GM06990 (cell line): ENCODE results near the gene SLC9A9.

Experiments
- DNase-seq: peaks from one replicate; pipeline ENCODE4 v3.0.0-alpha.2; 2011; ENCODE audit not compliant: insufficient read length; ENCODE audit errors: extremely low read depth
- H3K27me3 ChIP-seq: replicated peaks from 2 replicates; pipeline ENCODE4 v1.6.0; 2011; ENCODE audit warnings: low read length; ENCODE audit not compliant: control insufficient read depth, insufficient read depth
- H3K36me3 ChIP-seq: 2 replicates; pipeline ENCODE4 v1.5.1; 2011; ENCODE audit warnings: low read length; ENCODE audit not compliant: control insufficient read depth, insufficient read depth
- H3K4me3 ChIP-seq: replicated peaks from 2 replicates; pipeline ENCODE4 v1.5.1; 2011; ENCODE audit warnings: low read depth, mild to moderate bottlenecking, control low read depth, low read length
- TF ChIP-seq, protein P1 (sequence below): IDR thresholded peaks from 2 replicates; pipeline ENCODE4 v1.5.1; 2011; ENCODE audit warnings: low read length, control low read depth, mild to moderate bottlenecking, inconsistent platforms; ENCODE audit not compliant: insufficient read depth, poor library complexity, severe bottlenecking

Gene SLC9A9

DNA sequence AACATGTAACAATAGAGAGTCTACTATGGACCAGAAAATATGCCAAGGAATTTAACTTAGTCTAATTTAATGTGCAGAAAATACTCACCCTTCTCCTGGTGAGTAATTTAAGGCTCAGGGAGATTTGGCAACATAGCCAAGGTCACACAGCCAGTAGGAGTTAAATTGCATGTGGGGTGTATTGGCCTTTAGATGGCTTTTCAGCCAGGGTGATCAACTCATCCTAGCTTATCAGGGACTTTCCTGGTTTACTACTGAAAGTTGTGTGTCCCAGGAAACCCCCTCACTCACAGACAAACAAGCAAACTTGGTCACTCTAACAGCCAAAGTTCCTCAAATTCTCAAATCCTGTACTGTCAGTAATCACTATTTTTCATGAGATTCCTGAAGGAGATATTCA lies 2.6 kb upstream of the SLC9A9 start:
- TF ChIP-seq, protein P1, sequence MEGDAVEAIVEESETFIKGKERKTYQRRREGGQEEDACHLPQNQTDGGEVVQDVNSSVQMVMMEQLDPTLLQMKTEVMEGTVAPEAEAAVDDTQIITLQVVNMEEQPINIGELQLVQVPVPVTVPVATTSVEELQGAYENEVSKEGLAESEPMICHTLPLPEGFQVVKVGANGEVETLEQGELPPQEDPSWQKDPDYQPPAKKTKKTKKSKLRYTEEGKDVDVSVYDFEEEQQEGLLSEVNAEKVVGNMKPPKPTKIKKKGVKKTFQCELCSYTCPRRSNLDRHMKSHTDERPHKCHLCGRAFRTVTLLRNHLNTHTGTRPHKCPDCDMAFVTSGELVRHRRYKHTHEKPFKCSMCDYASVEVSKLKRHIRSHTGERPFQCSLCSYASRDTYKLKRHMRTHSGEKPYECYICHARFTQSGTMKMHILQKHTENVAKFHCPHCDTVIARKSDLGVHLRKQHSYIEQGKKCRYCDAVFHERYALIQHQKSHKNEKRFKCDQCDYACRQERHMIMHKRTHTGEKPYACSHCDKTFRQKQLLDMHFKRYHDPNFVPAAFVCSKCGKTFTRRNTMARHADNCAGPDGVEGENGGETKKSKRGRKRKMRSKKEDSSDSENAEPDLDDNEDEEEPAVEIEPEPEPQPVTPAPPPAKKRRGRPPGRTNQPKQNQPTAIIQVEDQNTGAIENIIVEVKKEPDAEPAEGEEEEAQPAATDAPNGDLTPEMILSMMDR: no peak
- H3K27me3 ChIP-seq: no peaks in the 10 kb centered on the region
- no peak for DNase-seq
- H3K36me3 ChIP-seq: no peaks in the 10 kb centered on the region
- no peak overlapping the region for H3K4me3 ChIP-seq

DNA sequence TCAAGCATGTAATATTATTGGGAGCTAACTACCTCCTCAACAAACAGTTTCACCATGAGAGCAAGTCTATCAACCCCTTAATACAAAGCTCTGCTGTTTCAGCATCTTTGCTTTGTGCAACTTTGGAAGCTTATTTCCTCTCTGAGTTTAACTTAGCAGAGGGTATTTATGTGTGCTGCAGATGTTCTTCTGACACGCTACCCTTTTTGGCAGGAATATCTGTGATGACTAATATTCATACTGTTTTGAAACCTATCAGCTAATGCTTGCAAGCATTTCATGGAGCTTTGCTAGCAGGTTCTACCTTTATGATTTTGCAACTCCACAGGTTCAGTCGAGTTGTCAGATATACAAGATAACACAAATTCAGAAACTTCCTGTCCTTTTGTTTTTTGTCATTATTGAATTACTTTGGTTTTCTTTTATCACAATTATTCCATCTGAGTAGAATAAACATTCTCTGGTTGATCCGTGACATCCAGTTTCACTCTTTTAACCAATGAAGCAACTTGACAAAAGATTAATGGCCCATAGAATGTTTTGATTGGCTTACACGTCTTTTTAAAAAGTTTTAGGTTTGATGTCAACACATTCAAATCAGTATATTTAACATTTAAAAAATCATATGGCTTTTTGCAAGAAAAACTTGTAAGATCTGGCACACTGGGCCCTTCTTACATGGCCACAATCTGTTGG lies 1.7 kb upstream of the SLC9A9 start:
- no peaks in the 10 kb centered on the region for H3K36me3 ChIP-seq
- H3K4me3 ChIP-seq: no peak overlapping the region; the same call in 1 of the 2 replicates
- DNase-seq: peak; percentile 52

DNA sequence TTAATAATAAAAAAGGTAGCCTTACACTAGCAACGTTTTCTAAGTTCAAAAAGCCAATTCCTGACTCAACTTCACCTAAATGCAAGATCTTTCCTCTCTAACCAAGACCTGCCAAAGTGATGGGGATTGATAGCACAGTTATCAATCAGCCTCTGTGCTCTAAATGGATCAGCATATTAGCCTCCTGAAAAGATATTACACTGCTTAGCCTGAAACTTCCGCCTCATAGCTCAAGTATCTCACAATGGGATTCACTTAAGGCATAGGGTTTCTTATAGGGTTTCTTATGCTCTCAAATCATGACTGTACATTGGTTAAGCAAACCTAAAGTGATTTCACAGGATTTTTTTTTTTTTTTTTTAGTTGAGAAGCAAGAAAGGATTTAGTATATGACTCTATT lies 436 bp upstream of the SLC9A9 start:
- TF ChIP-seq, protein P1: no peak
- DNase-seq: no peak
- Histone ChIP-seq H3K27me3 (no peaks in the 10 kb centered on the region), H3K36me3 (no peaks in the 10 kb centered on the region), H3K4me3 (peak overlapping the region; percentile 66; the same call in 1 of the 2 replicates)

More for the DNA sequence above, 1.7 kb upstream of the SLC9A9 start:
- H3K27me3 ChIP-seq: no peaks in the 10 kb centered on the region
- TF ChIP-seq, protein P1: no peak

DNA sequence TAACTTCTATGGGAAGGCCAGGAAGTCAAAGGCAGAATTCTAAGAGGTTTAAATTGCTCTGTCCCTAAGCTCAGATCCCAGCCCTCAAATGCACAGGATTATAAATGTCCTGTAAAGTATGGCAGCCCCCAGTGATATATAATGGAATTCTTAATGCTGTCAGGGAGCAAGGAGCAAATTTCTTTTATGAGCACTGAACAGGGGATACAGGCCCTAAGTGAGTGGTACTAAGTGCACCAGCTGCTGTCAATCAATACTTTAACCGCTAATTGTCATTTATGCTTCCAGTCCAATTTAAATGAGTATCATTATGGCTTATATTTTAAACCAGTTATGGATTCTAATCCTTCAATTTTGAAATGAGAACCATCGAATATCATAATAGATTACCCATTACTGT lies 4.7 kb downstream of the SLC9A9 start:
- Histone ChIP-seq H3K27me3 (no peaks in the 10 kb centered on the region), H3K36me3 (no peaks in the 10 kb centered on the region), H3K4me3 (no peak overlapping the region)
- TF ChIP-seq, protein P1: no peak
- no peak for DNase-seq

DNA sequence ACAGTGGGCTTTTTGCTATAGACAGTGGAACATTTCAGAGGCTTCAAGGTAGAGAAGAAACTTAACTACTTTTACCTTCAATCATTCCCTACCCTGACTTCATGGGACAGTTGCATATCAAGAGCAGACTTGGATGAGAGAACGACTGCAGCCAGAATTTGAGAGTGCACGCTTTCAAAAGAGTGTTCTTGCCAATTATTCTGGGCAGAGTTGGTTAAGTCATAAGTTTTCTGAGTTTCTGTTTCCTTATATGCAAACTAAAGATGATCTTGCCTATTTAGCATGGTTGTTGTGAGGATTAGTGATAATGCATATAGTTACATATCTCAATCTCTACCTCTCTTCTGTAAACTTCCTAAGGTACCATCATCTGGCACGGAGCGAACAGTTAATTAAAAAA lies 7.6 kb downstream of the SLC9A9 start:
- Histone ChIP-seq H3K4me3 (no peak overlapping the region), H3K27me3 (no peaks in the 10 kb centered on the region), H3K36me3 (no peaks in the 10 kb centered on the region)
- TF ChIP-seq, protein P1: no peak
- DNase-seq: no peak
